HCT116 (cell line): ENCODE results near the gene MEIOSIN. TPM values are rescaled to one million over a fixed set of nuclear protein-coding genes. Genes with fewer than 3 reads are reported as not detected.

Source experiments
- ATAC-seq: fragments of 200-7000 bp; cut with Tn5 transposase; 2 replicates; pipeline ENCODE4 v1.9.1; 2020; ENCODE audit warnings: mild to moderate bottlenecking, moderate library complexity
- BruUV-seq: library from RNA; stranded (reverse); fragments of 400-500 nt; replicated peaks from 2 replicates; lab custom pipeline; 2021; lab: Mats Ljungman, UMichigan
- CTCF ChIA-PET: fragments of 300-600 bp; sonication (Branson Sonifier 250); formaldehyde crosslinking; loops from one replicate; lab custom pipeline; 2021; ENCODE audit warnings: antibody characterized with exemption; lab: Charles Lee
- POLR2A ChIA-PET: fragments of 300-600, 350-600 bp; sonication (Branson Sonifier 250); formaldehyde crosslinking; loops from one replicate; lab custom pipeline; 2021; ENCODE audit warnings: antibody characterized with exemption; lab: Charles Lee
- RAD21 ChIA-PET, 2 experiments: fragments of 300-600 bp; sonication (Branson Sonifier 250); formaldehyde crosslinking; loops; one replicate each; lab custom pipeline; 2023; ENCODE audit warnings: low total read pairs in 2 of 2; ENCODE audit not compliant: uncharacterized antibody in 2 of 2, unreplicated experiment in 2 of 2, low non-redundant PET in 1 of 2; lab: Charles Lee
- DNase-seq: peaks from one replicate; pipeline ENCODE4 v3.0.0-alpha.2; 2010; ENCODE audit warnings: low read depth, low spot score
- H2AFZ ChIP-seq: fragments of 200-600 bp; shearing (Covaris generic), sonication (generic); 2 replicates; pipeline ENCODE4 v1.6.1; 2017; ENCODE audit warnings: low read depth, mixed run types, mixed read lengths, antibody characterized with exemption, low read length; ENCODE audit not compliant: poor library complexity, severe bottlenecking
- H3K27ac ChIP-seq: 2 replicates; pipeline ENCODE4 v1.5.1; 2012; ENCODE audit warnings: low read depth, low read length
- H3K27me3 ChIP-seq: fragments of 200-600 bp; sonication (generic); 2 replicates; pipeline ENCODE4 v1.6.1; 2016; ENCODE audit warnings: mixed run types, low read length, mixed read lengths; ENCODE audit not compliant: insufficient read depth
- H3K36me3 ChIP-seq, 2 experiments: fragments of 200-500 bp in 1 of 2; fragments of 200-600 bp in 1 of 2; sonication (Bioruptor generic) in 1 of 2; sonication (generic) in 1 of 2; 2 replicates each; pipeline versions ENCODE4 v1.5.1 to v1.6.1; 2014 to 2016; ENCODE audit warnings: low read length in 2 of 2, inconsistent platforms in 1 of 2, mixed read lengths in 1 of 2, mixed run types in 1 of 2; ENCODE audit not compliant: insufficient read depth in 2 of 2, control insufficient read depth in 1 of 2
- H3K4me1 ChIP-seq, 2 experiments: fragments of 200-600 bp in 1 of 2; sonication (generic) in 1 of 2; 2 replicates each; pipeline versions ENCODE4 v1.5.1 to v1.6.1; 2012 to 2017; ENCODE audit warnings: low read length in 2 of 2, inconsistent platforms in 1 of 2, mild to moderate bottlenecking in 1 of 2, mixed read lengths in 1 of 2, mixed run types in 1 of 2, moderate library complexity in 1 of 2; ENCODE audit not compliant: insufficient read depth in 2 of 2, control insufficient read depth in 1 of 2
- H3K4me2 ChIP-seq: fragments of 200-600 bp; sonication (generic); 2 replicates; pipeline ENCODE4 v1.6.1; 2017; ENCODE audit warnings: mixed run types, low read length, mixed read lengths
- H3K4me3 ChIP-seq, 2 experiments: fragments of 200-600 bp in 1 of 2; sonication (generic) in 1 of 2; replicated peaks in 1 of 2; 2 replicates each; pipeline ENCODE4 v1.5.1; 2011 to 2016; ENCODE audit warnings: low read length in 2 of 2, control low read depth in 1 of 2, low read depth in 1 of 2, mild to moderate bottlenecking in 1 of 2, mixed read lengths in 1 of 2, mixed run types in 1 of 2
- H3K79me2 ChIP-seq: fragments of 200-600 bp; sonication (generic); 2 replicates; pipeline ENCODE4 v1.6.1; 2017; ENCODE audit warnings: mild to moderate bottlenecking, mixed run types, low read length, moderate library complexity, mixed read lengths; ENCODE audit not compliant: insufficient read depth
- H3K9ac ChIP-seq: fragments of 200-600 bp; sonication (generic); 2 replicates; pipeline ENCODE4 v1.6.1; 2016; ENCODE audit warnings: low read length, mixed read lengths
- H3K9me2 ChIP-seq: fragments of 200-600 bp; sonication (generic), shearing (Covaris generic); 2 replicates; pipeline ENCODE4 v1.6.1; 2017; ENCODE audit warnings: mixed run types, mild to moderate bottlenecking, moderate library complexity; ENCODE audit not compliant: insufficient read depth
- H3K9me3 ChIP-seq, 2 experiments: fragments of 200-500 bp in 1 of 2; fragments of 200-600 bp in 1 of 2; sonication (Bioruptor generic) in 1 of 2; sonication (generic) in 1 of 2; 2 replicates each; pipeline ENCODE4 v1.6.1; 2014 to 2017; ENCODE audit warnings: low read length in 2 of 2, mixed read lengths in 2 of 2, inconsistent platforms in 1 of 2, low read depth in 1 of 2, mild to moderate bottlenecking in 1 of 2, mixed run types in 1 of 2, moderate library complexity in 1 of 2; ENCODE audit not compliant: control insufficient read depth in 1 of 2, insufficient read depth in 1 of 2
- H4K20me1 ChIP-seq: fragments of 200-600 bp; sonication (generic), shearing (Covaris generic); 2 replicates; pipeline ENCODE4 v1.6.1; 2017; ENCODE audit warnings: mixed run types, mild to moderate bottlenecking, moderate library complexity; ENCODE audit not compliant: insufficient read depth
- CBX3 ChIP-seq: IDR thresholded peaks from 2 replicates; pipeline ENCODE4 v1.6.1; 2012; ENCODE audit warnings: low read depth
- CEBPB ChIP-seq: IDR thresholded peaks from 2 replicates; pipeline ENCODE4 v1.6.1; 2012; ENCODE audit warnings: low read depth
- EZH2phosphoT487 ChIP-seq: fragments of 200-600 bp; IDR thresholded peaks from 2 replicates; pipeline ENCODE4 v1.6.1; 2018; ENCODE audit warnings: antibody characterized with exemption, borderline replicate concordance
- FOSL1 ChIP-seq: IDR thresholded peaks from 2 replicates; pipeline ENCODE4 v1.6.1; 2012; ENCODE audit warnings: low read depth
- POLR2A ChIP-seq: IDR thresholded peaks from 2 replicates; pipeline ENCODE4 v1.7.0; 2011; ENCODE audit warnings: borderline replicate concordance; ENCODE audit not compliant: insufficient read depth, insufficient read length; ENCODE audit errors: extremely low read depth
- POLR2AphosphoS5 ChIP-seq: IDR thresholded peaks from 2 replicates; pipeline ENCODE4 v1.6.1; 2011; ENCODE audit warnings: mild to moderate bottlenecking, low read depth, low read length, moderate library complexity
- SIN3A ChIP-seq: IDR thresholded peaks from 2 replicates; pipeline ENCODE4 v1.6.1; 2012; ENCODE audit warnings: low read depth
- SRF ChIP-seq: IDR thresholded peaks from 2 replicates; pipeline ENCODE4 v1.6.1; 2012; ENCODE audit warnings: low read depth
- YY1 ChIP-seq: IDR thresholded peaks from 2 replicates; pipeline ENCODE4 v1.6.1; 2011; ENCODE audit warnings: low read length, low read depth, moderate library complexity, mild to moderate bottlenecking; ENCODE audit not compliant: insufficient replicate concordance; ENCODE audit errors: extremely low read depth
- ZNF274 ChIP-seq: fragments of 200-500 bp; sonication (Bioruptor generic); IDR thresholded peaks from 2 replicates; pipeline ENCODE4 v1.6.1; 2014; ENCODE audit warnings: mild to moderate bottlenecking, low read depth, low read length, inconsistent platforms
- intact Hi-C: fragments of 100-400 bp; cut with micrococcal nuclease; formaldehyde crosslinking; loops from 2 replicates; pipeline ENCODE4 v1.10.0; 2022
- total RNA-seq: library from RNA; stranded (reverse); gene quantifications from one replicate; pipeline ENCODE4 v1.2.1, GENCODE V29; 2021; ENCODE audit not compliant: unreplicated experiment
- TF ChIP-seq, protein P1 (sequence below): IDR thresholded peaks from 2 replicates; pipeline ENCODE4 v1.6.1; 2012
- TF ChIP-seq, protein P2 (sequence below), 3 experiments: fragments of 200-600 bp in 1 of 3; sonication (generic) in 1 of 3; IDR thresholded peaks in 2 of 3; conservative IDR thresholded peaks in 1 of 3; 2 replicates each; pipeline ENCODE4 v1.5.1; 2012 to 2017; ENCODE audit warnings: low read depth in 2 of 3, low read length in 2 of 3, antibody characterized with exemption in 1 of 3, borderline replicate concordance in 1 of 3, control low read depth in 1 of 3, mild to moderate bottlenecking in 1 of 3, mixed read lengths in 1 of 3, mixed run types in 1 of 3, moderate library complexity in 1 of 3; ENCODE audit not compliant: insufficient read depth in 1 of 3
- TF ChIP-seq, protein P3 (sequence below): IDR thresholded peaks from 2 replicates; pipeline ENCODE4 v1.6.1; 2012

The MEIOSIN gene
- total RNA-seq, 1 experiment from 2014 or later: 2.1 TPM

DNA sequence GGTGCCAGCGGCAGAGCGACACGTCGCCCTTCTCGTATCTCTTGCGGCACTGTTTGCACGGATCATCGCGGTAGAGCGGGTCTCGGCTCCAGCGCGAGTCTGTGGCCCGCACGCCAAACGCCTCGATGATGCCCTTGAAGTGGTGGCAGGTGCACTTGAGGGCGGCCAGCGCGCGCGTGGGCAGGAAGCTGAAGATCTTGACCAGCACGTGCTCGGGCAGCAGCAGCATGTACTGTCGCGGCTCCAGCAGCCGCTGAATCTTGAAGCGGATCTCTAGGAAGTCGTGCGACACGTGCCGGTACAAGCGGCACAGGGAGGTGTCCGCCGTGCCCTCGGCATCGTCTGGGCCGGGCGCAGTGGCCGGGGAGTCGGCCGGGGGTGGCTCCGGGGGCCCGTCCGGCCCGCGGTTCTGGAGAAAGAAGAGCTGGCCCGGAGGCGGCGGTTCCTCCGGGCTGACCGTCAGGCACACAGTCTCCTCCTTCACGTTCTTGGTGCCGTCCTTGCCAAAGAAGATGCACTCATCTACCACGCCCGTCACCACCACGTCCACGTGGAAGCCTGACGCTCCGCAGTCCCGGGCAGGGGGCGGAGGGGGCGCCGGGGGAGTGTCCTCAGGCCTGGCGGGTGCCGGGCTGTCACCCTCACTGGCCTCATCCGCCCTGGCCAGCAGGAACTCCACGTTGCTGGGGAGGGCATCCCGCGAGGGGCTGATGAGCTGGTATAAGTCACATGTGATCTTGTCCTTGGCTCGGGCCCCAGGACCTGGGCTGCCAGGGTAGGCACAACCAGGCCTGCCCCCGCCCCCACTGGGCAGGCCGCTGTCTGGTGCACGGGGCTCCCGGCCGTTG is 21.2 kb upstream of the MEIOSIN start:
- Histone ChIP-seq H3K4me1 (peaks cover 8 to 13% of the 10 kb centered on the region in 2 experiments; a peak in 3 of 4 replicates), H3K9me2 (no peaks in the 10 kb centered on the region), H3K27me3 (no peaks in the 10 kb centered on the region), H4K20me1 (no peaks in the 10 kb centered on the region), H3K36me3 (peaks cover 11 to 15% of the 10 kb centered on the region in 2 experiments; a peak in 2 of 4 replicates), H3K4me3 (no peak overlapping the region), H3K4me2 (no peak overlapping the region), H3K9me3 (no peaks in the 10 kb centered on the region), H2AFZ (no peak overlapping the region), H3K27ac (no peak overlapping the region; the same call in 1 of the 2 replicates), H3K79me2 (peaks cover 50% of the 10 kb centered on the region), H3K9ac (no peak overlapping the region)
- intact Hi-C loops: no loop called here
- ChIA-PET CTCF (no interaction called here), POLR2A (no interaction called here), RAD21 (no interaction called here)
- no peak for ATAC-seq
- DNase-seq: no peak
- no TSS peak for BruUV-seq
- no peak for TF ChIP-seq CBX3
- TF ChIP-seq, protein P1, sequence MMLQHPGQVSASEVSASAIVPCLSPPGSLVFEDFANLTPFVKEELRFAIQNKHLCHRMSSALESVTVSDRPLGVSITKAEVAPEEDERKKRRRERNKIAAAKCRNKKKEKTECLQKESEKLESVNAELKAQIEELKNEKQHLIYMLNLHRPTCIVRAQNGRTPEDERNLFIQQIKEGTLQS: no peak
- no peak for TF ChIP-seq EZH2phosphoT487
- TF ChIP-seq, protein P2, sequence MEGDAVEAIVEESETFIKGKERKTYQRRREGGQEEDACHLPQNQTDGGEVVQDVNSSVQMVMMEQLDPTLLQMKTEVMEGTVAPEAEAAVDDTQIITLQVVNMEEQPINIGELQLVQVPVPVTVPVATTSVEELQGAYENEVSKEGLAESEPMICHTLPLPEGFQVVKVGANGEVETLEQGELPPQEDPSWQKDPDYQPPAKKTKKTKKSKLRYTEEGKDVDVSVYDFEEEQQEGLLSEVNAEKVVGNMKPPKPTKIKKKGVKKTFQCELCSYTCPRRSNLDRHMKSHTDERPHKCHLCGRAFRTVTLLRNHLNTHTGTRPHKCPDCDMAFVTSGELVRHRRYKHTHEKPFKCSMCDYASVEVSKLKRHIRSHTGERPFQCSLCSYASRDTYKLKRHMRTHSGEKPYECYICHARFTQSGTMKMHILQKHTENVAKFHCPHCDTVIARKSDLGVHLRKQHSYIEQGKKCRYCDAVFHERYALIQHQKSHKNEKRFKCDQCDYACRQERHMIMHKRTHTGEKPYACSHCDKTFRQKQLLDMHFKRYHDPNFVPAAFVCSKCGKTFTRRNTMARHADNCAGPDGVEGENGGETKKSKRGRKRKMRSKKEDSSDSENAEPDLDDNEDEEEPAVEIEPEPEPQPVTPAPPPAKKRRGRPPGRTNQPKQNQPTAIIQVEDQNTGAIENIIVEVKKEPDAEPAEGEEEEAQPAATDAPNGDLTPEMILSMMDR (IDR thresholded peaks at IDR 0.05 in 2 of 3, conservative IDR thresholded peaks at IDR 0.05 in 1 of 3; ENCODE audit: borderline replicate concordance in 1 of 3, insufficient read depth in 1 of 3, low read depth in 2 of 3, low read length in 2 of 3): no peak
- no peak for TF ChIP-seq CEBPB

DNA sequence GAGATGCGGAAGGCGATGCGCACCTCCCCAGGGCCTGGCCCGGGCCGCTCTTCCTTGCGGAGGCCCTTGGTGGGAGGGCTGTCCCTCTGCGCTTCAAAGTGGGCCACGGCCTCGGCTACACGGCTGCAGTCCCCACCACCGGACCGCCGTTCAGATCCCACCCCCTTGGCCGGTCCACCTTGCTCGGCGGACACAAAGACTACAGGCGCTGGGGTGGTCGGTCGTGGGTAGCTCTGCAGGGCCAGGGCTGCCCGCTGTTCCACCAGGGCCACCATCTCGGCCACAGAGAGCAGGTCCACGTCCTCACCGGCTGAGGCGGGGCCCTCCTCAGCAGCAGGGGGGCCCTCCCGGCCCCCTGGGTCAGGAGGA is 20.6 kb upstream of the MEIOSIN start:
- Histone ChIP-seq H4K20me1 (no peaks in the 10 kb centered on the region), H3K9me3 (no peaks in the 10 kb centered on the region), H3K9ac (no peak overlapping the region), H3K27me3 (no peaks in the 10 kb centered on the region), H2AFZ (no peak overlapping the region), H3K36me3 (peaks cover 11 to 15% of the 10 kb centered on the region in 2 experiments; a peak in 2 of 4 replicates), H3K27ac (no peak overlapping the region; the same call in 1 of the 2 replicates), H3K79me2 (peaks cover 50% of the 10 kb centered on the region), H3K4me3 (no peak overlapping the region), H3K4me1 (peaks cover 9 to 17% of the 10 kb centered on the region in 2 experiments), H3K4me2 (no peak overlapping the region), H3K9me2 (no peaks in the 10 kb centered on the region)
- BruUV-seq: no TSS peak
- ChIA-PET RAD21 (no interaction called here), POLR2A (no interaction called here), CTCF (no interaction called here)
- ATAC-seq (no peak), DNase-seq (no peak)
- intact Hi-C loops: no loop called here
- TF ChIP-seq YY1 (no peak), POLR2A (no peak), SRF (no peak), CBX3 (no peak), CEBPB (no peak), POLR2AphosphoS5 (no peak), FOSL1 (no peak), SIN3A (no peak), ZNF274 (no peak)
- TF ChIP-seq, protein P1: no peak
- TF ChIP-seq, protein P3, sequence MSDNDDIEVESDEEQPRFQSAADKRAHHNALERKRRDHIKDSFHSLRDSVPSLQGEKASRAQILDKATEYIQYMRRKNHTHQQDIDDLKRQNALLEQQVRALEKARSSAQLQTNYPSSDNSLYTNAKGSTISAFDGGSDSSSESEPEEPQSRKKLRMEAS: no peak
- TF ChIP-seq, protein P2 (IDR thresholded peaks at IDR 0.05 in 2 of 3, conservative IDR thresholded peaks at IDR 0.05 in 1 of 3; ENCODE audit: borderline replicate concordance in 1 of 3, insufficient read depth in 1 of 3, low read depth in 2 of 3, low read length in 2 of 3): no peak
